ENCODE measurements around the gene OLFML2A. TPM values are rescaled to one million over a fixed set of nuclear protein-coding genes. Genes with fewer than 3 reads are reported as not detected.

OLFML2A gene
- total RNA-seq: 3.1 and 6.5 TPM in 2 replicates

GRCh38 chr9:124776954-124777648 lies at the start of gene OLFML2A:
Gene OLFML2A (plus strand): TSS chr9:124777133. CDS start chr9:124777271, 138 bp downstream.

GRCh38 chr9:124771021-124771866 lies 5.7 kb upstream of the OLFML2A start, which contains the start of gene NR6A1:
Gene NR6A1 (minus strand): TSS chr9:124771311.

GRCh38 chr9:124852829-124853531 lies 76.0 kb downstream of the OLFML2A start, which contains the start of gene WDR38:
Gene WDR38 (plus strand): TSS chr9:124853460. CDS start chr9:124853532, 72 bp downstream.

GRCh38 chr9:124861342-124862229 lies 84.7 kb downstream of the OLFML2A start, which contains the start of the genes ARPC5L and RPL35:
Gene ARPC5L (plus strand): TSS chr9:124862130. CDS start chr9:124869291, 7,161 bp downstream.
Gene RPL35 (minus strand): TSS chr9:124861957. CDS start chr9:124861912, 45 bp downstream.

Other genes starting within 250 kb of the OLFML2A start
- 0.09 and 0.14 TPM in 2 replicates for gene NR6A1, start 5.8 kb upstream of the OLFML2A start, total RNA-seq
- gene WDR38, start 76.3 kb downstream of the OLFML2A start, total RNA-seq: not detected in 2 replicates
- gene RPL35, start 84.8 kb downstream of the OLFML2A start, total RNA-seq: 3,147 and 3,152 TPM in 2 replicates
- 10.4 and 11.6 TPM in 2 replicates for gene ARPC5L, start 85.0 kb downstream of the OLFML2A start, total RNA-seq
- 9.1 and 10.7 TPM in 2 replicates for gene GOLGA1, start 163.9 kb downstream of the OLFML2A start, total RNA-seq

Data from smooth muscle cell of bladder (primary cell).